C1 segment of cervical spinal cord (tissue), 14 donors: ENCODE results near the gene SF3B4.
"Not testable (repeated sequence)": the region's sequence is repeated elsewhere in the genome, so short reads cannot be mapped to it uniquely, and the experiment has no call there.

Experiments
- DNase-seq, 14 donors: peaks; one replicate each; lab custom pipeline; 2025; lab: John Stamatoyannopoulos, UW

The SF3B4 gene, protein sequence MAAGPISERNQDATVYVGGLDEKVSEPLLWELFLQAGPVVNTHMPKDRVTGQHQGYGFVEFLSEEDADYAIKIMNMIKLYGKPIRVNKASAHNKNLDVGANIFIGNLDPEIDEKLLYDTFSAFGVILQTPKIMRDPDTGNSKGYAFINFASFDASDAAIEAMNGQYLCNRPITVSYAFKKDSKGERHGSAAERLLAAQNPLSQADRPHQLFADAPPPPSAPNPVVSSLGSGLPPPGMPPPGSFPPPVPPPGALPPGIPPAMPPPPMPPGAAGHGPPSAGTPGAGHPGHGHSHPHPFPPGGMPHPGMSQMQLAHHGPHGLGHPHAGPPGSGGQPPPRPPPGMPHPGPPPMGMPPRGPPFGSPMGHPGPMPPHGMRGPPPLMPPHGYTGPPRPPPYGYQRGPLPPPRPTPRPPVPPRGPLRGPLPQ

DNA sequence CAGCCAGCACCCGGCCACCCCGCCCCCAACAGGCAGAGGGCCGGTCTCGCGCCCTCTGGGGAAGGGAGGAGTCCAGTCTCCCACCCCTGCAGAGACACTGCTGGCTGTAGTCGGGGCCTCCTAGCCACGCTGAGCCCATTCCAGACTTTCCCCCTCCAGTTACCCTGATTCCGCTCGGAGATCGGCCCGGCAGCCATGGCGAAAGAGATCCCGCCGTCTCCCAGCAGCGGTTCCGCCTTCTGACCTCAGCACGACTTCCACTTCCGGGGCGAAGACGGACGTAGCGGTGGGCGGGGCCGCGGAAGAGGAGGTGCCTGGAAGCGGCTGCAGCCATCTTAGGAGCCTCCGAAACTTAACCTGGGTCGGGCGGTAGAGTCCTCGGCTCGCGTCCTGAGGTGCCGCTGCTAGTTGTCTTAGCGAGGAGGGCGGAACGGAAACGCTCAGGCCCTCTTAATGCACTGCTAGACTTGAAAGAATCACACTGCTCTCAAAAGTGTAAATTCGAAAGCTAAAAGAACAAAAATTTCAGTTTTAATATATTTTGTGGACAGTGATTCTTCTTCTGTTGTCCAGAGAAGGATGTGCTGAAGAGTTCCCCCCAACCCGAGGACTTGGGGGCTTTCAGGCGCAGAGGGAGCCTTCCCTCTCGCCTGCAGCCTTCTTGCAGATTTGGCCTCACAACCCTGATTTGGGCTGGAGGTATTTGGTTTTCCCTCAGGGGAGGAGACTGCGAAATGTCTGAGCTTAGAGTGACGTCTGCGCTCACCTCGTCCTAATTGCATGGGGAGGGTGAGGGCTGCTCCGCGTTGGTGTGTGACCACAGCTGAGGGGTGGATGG is at the start of gene SF3B4:
Gene SF3B4, minus strand, starts transcription at position 241 of the 838 bp plus-strand sequence. Its CDS starts 44 bp downstream, at position 197.
- DNase-seq: peak; percentile 37 to 95 (median 92)

DNA sequence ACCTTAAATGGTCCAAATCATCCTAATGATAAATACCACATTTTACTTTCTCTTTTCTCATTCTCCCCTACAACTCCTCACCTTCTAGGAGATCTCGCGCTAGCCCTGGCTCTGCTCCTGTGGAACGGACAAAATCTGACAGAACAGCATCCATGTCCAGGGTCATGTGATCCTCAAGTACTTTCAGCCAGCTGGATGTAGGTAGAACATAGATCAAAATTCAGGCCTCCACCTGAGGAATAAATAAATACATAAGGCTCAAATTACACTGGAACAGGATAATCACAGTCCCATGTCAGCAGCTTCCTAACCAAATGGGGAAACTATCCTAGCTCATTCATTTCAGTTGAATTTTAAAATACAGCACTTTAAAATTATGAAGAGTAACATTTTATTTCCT is 49.7 kb upstream of the SF3B4 start:
- DNase-seq: no peak

DNA sequence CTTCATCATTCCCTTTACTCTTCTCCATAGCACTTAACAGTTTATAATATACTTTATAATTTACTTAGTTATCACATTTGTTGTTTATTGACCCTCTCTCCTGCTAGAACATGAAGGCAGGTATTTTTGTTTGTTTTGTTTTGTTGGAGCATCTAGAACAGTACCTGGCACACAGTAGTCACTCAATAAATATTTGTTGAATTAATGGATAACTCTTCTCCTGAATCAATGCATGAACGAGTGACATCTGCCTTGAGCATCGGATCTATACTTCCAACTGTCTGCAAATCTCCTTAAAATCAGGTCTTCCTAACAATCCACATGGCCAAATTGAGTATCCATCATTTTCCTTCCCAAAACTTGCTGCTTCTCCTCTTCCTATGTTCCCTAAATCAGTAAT is 44.9 kb upstream of the SF3B4 start:
- no peak for DNase-seq

DNA sequence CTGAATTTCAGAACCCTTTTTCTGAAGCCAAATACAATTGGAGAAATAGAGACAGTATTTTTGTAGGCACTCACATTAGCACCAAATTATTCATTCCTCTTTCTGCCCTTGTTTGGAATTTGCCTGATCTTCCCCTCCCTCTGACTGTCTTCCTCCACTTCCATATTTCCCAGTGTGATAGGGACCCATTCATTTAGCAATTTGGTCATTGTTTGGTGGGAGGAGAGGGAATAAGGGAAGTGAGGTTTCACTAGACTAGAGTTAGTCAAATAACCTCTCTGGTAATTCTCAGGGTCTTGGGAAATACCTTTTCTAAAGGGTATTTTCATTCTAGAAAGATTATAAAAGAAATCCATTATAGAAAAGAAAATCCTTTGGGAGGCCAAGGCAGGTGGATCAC is 40.0 kb upstream of the SF3B4 start:
- DNase-seq: no peak

DNA sequence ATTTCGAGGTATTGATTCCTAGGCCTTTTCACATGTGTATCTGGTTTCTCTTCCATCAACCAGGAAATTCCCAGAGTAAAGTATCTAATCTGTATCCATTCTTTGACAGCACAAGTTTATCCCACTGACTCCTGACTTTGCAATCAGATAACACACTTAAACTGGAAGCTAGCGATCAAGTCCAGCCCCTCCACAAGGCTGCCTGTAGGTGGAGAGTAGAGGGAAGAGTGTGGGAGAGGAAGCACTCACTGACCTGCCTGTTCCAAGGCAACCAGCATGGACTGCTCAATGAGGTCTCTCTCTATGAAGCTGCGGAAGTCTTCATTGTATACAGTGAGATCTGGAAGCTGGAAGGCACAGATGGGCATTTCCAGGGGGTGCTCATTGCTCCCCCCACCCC is 39.4 kb upstream of the SF3B4 start:
- no peak for DNase-seq

DNA sequence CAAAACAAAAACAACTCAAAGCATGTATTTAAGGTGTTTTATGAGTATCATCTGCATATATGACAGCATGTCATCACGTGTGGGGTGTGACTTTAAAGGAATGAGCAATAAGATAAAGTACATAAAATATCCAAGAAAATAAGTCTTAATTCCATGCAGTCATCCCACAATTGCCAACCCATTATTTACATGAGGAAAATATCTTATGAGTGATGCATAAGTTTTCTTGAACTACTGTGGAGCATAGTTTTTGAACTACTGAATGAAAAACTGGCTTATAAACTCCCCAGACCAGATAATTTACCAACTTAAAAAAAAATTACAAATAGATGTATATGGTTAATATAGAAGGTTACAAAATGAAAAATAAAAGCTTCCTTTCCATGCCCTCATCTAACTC is 38.8 kb upstream of the SF3B4 start:
- DNase-seq: no peak

DNA sequence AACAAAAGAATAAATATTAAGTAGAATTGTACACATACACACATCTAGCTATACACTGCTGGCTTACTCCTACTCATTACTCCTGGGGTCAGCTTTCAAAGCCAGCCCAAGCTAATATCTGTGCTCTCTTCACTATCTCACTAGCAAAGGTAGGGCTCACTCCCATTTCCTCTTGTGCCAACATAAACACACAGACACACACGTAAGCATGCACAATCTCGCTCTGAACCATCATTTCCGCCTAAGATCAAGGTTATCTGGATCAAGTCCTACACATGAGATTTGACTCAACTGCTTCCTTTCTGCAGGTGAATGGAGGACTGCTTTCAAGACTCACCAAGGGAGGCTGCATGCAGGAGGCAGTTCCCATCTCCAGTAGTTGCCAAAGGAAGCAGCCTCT is 37.8 kb upstream of the SF3B4 start:
- DNase-seq: no peak

DNA sequence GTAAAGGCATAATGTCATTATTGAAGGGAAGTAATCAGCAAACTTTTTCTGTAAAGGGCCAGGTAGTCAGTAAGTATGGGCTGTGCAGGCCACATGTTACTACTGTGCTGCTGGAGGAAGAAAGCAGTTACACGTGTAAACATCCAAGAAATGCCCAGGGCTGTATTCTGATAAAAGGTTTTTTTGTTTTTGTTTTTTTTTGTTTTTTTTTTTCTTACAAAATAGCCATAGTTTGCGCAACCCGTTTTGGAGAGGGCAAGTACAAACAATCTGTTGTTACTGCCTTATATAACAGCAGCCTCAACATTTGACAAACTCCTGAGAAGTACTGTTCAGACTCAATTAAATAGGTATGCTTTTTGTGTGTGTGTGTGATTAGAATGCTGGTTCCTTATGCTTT is 35.8 kb upstream of the SF3B4 start:
- peak in 1 of 14 donors; percentile 9 for DNase-seq

DNA sequence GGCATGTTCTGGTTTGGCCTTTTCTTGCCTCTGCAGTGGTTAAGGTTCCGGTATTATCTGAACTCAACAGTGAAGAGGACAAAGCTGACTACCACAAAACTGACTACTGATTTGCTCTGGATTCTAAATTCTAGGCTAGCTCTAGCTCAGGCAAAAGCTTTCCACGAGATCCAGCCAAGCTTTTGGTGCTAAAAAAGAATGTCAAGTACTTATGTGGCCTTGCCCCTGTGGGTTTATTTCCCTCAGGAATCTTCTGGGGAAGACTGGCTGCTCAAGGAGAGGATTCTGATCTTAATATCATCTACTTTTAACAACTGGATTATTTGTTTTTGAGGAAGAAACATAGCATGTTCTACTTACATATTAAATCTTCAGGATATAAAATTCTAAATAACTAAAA is 35.1 kb upstream of the SF3B4 start:
- DNase-seq: no peak

DNA sequence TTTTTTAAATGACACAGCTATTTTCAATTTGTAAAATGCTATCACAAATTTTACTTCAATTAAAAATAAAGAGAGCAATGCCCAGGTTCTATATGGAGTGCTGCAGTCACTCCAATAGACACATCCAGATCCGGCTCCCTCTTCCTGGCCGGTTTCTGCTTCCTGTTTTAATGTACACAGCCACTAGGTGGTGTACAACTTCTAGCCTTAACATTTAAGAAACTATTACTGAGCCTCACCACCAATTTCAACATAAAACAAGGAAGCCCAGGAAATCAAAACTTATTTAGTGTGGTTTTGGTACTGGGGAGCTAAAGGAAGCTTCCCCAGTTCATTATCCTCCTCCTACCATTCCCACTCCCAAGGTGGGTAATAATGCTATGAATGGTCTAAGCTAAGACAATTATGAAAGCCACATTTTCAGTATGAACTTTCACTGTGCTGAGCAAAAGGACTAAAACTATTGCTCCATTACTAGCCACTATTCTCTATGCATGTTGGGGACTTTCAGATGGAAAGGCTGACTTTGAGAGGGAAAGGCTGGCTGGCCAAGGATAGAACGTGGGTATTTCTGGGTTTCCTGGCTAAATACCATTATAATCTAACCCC is 34.5 kb upstream of the SF3B4 start:
- DNase-seq: peak in 7 of 14 donors; percentile 8 to 63 (median 25)

DNA sequence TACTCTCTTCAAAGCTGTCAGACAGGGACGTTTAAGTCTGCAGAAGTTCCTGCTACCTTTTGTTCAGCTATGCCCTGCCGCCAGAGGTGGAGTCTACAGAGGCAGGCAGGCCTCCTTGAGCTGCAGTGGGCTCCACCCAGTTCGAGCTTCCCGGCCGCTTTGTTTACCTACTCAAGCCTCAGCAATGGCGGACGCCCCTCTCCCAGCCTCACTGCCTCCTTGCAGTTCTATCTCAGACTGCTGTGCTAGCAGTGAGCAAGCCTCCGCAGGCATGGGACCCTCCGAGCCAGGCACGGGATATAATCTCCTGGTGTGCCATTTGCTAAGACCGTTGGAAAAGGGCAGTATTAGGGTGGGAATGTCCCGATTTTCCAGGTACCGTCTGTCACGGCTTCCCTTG is 29.9 kb upstream of the SF3B4 start:
- not testable (repeated sequence) for DNase-seq

DNA sequence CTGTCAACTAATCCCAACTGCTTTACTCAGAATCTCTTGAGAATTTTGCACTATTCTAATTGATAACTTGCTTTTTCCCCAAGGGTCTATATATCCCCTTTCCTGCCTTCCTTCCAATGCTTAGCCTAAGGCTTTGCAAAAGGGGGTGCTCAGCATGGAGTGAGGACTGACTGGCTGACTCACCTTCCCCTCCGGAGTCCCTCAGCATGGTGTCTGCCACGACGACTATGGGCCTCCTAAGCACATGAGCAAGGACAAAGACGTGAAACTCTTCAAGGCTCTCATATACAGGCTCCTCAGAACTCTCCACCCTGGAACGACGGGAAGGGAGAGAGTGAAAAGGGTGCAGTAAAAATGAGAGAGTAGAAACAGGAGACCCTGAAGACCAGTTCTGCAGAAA is 22.3 kb upstream of the SF3B4 start:
- DNase-seq: no peak

DNA sequence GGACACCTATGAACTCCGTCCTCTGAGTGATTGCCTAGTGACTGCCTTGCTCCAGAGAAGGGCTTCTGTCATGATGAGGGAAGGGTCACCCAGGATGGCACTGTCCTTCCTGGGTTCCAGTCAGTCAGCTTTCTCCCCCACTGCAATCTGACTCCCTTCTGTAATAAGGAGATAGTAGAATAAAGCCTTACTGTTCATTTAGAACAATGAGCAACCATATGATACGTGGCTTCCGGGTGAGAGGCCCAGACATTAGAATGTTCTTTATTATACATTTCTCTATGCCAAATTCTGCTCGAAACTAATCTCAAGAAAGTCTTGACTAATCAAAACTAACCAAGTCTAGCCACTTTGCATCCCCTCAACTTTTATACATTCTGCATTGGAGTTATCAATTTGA is 17.6 kb upstream of the SF3B4 start:
- peak in 2 of 14 donors; percentile 31 to 52 for DNase-seq

DNA sequence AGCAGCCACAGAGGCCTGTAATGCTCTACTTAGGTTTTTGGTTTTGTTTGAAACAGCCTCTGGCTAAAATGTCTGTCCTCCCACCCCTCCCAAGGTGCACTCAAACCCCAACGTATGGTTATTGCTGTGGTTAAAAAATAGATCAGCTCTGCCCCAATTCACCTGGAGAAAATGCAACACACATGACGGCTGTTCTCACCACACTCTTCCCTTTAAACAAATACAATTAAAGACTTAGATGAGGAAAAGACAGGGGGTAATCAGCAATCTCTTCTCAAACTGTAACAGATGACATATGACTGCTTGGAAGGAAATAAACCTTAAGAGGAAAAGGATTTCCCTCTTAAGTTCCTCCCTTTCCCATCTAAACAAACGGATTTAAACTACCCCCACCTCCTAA is 15.3 kb upstream of the SF3B4 start:
- no peak for DNase-seq

DNA sequence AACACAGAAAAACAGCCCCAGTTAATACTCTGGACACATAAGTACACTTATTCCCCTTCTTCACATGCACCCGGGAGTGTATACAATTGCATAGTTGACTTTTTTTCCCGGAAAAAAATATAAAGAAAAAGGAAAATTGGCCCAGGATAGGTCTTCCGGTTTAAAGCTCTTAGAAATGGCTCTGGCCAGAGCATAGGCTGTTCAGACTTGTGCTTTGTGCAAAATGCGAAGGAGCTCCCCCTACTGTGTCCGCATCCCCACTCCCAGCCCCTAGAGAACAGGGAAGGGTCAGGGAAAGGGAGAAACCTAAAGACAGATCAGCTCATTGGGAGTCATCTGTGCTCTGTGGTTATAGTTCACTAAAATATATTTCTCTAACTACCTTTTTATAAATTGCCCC is 14.6 kb upstream of the SF3B4 start:
- peak in 2 of 14 donors; percentile 7 to 16 for DNase-seq

DNA sequence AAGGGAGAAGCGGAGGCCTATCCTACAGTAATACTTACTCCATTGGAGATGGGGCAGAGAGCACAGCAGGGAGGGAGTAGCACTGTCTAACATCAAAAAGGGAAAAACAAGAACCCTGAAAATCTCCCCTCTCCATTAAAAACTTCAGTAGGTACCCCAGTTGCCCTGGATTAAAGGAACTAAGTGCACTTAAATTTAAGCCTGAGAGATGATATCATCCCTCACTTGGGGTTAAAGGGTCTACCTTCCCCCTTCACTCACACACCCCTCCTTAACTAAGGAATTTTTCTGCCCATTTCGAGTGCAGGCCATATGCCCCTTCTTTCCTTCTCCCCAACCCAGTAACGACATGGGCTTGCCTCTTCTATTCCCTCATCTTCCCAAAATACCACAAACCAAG is 12.8 kb upstream of the SF3B4 start:
- DNase-seq: no peak

DNA sequence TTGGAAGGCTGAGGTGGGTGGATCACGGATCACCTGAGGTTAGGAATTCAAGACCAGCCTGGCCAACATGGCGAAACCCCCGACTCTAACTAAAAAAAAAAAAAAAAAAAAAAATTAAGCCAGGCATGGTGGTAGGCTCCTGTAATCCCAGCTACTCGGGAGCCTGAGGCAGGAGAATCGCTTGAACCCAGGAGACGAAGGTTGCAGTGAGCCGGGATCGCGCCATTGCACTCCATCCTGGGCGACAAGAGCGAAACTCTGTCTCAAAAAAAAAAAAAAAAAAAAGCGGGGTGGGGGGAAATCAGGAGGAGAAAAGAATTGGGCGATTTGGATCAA is 11.0 kb upstream of the SF3B4 start:
- DNase-seq: not testable (repeated sequence)

DNA sequence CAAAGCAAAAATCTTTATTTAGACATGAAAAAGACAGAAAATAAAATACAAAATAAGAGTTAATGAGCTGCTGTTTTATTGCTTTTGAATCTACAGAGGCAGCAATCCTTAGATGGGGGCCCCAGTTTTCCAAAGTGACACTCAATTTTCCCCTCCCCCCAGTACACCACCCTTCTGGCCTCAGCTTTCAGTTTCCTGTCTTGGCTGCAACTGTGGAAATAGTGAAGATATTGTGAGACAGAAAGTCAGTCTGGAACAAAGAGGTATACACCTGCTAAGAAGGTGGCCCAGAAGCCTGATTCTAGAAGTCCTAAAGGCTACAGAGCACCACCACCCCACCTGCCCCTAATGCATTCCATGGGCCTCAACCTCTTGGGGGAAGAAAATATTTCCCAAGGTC is 10.2 kb upstream of the SF3B4 start:
- DNase-seq: no peak

DNA sequence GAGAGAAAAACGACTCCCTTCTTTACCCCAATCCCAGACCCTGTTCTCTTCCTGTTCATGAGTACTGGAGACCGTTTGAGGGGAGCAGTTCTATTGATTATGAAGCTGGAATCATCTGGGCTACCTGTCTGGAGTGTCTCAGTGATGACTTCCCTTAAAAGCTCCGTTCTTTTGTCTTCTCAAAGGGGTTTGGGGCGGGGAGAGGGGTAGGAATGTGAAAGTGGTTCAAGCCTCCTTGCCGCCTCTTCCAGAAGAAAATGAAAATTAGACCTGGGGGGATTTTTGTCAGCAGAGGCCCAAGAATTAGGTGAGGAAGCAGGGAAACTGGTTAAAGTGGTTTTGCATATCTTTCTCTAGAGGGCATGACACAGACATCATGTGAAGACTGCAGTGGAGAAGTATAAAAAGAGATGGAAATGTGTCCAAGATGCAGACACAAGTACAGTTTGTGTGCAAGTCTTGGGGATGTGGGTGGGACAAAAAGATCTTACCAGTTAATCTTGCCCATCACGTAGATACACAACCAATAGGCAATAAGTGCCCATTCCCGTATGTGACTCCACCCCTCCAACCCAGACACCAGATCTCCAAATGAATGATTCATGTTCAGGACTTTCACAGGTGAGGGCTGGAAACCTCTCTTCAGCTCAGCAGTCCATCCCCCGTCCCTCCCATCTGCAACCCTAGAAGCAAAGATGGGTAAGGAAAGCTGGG is 9.5 kb upstream of the SF3B4 start:
- DNase-seq: peak in 1 of 14 donors; percentile 28

DNA sequence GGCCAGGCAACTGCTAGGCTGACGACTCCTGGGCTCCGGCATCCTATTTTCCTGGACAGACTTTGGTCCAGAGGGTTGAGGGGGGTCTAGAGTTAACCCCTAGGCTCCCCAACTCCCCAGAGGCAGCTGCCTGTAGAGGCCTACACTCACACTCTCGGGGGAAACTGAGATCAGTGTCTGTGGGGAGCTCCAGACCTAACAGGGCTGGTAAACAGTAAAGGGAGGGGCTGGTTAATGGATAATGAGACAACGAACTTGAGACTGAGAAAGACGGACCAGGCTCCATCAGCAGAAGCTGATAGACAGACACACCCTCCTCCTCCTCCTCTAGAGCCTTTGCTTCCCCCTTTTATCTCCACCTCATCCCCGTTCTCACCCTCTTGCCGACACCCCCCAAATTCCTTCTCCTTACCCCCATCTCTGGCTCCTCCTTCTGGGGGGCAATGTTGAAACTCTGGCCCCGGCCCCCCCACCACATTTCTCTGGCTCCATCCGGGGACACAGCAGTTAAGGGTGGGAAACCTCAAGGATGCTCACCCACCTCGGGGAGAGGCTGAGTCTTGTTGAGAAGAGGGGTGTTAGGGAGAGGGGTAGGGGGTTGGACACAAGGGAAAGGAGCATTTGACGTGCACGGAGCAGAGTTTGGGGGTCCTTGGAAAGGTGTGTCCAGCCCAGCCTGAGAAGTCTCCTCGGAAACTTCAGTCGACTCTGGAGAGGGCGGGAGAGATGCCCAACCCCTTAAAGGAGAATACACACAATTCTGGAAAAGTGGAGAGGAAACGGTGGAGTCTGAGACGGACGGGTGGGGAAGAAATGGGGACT is 8.8 kb upstream of the SF3B4 start, which contains the start of gene MTMR11:
Gene MTMR11, minus strand, starts transcription at position 710 of the 822 bp plus-strand sequence. Its CDS starts 232 bp downstream, at position 478.
- peak in 1 of 14 donors; percentile 25 for DNase-seq

DNA sequence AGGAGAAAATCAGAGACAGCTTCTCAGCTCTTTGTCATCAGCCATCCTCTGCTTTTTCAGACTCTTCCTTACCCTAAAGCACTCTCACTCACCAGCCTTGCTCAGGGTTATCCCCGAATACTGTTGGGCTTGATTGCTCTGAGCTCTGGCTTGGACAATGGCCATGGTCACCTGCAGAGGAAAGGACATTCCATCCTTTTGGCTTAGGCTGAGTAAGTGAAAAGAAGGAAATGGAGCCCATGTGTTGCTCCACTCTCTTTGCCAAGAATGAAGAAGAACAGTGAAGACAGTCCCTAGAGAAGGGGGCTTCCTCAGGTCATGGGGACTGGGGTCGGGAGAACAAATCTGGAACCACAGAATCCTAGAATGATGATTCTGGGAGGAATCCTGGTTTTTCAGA is 6.8 kb upstream of the SF3B4 start:
- peak in 1 of 14 donors; percentile 23 for DNase-seq
